Measurements from ENCODE around the gene SYT1.

SYT1 gene

DNA sequence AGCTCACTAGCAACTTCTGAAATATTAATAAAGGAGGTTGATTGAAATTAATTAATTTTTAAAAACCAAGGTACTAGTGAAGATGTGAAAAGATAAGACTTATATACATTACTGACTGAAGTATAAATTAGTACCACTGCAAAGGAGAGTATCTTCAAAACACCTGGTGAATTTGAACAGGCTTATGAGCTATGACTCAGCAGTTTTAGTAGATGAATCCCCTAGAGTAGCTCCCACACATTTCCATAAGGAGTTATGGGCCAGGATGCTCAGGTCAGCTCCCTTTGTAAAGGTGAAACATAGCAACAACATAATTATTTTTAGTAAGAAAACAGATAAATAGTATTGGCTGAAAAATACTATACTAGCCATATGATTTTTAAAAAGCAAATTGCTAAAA is 218.6 kb downstream of the SYT1 start:
- no peak for DNase-seq (ENCODE audit: extremely low spot score)
- POLR2A ChIA-PET: no interaction called here
- CTCF ChIA-PET: interaction anchor here (1.0 to 2.9 kb wide), 4 partner anchors 9 to 22 kb away, joined by 3 to 8 read pairs (median 5); no protein-coding TSS in a partner anchor
- TF ChIP-seq, protein P1, sequence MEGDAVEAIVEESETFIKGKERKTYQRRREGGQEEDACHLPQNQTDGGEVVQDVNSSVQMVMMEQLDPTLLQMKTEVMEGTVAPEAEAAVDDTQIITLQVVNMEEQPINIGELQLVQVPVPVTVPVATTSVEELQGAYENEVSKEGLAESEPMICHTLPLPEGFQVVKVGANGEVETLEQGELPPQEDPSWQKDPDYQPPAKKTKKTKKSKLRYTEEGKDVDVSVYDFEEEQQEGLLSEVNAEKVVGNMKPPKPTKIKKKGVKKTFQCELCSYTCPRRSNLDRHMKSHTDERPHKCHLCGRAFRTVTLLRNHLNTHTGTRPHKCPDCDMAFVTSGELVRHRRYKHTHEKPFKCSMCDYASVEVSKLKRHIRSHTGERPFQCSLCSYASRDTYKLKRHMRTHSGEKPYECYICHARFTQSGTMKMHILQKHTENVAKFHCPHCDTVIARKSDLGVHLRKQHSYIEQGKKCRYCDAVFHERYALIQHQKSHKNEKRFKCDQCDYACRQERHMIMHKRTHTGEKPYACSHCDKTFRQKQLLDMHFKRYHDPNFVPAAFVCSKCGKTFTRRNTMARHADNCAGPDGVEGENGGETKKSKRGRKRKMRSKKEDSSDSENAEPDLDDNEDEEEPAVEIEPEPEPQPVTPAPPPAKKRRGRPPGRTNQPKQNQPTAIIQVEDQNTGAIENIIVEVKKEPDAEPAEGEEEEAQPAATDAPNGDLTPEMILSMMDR (IDR thresholded peaks at IDR 0.05; ENCODE audit: control extremely low read depth, extremely low read depth, low read depth, missing control alignments): no peak

DNA sequence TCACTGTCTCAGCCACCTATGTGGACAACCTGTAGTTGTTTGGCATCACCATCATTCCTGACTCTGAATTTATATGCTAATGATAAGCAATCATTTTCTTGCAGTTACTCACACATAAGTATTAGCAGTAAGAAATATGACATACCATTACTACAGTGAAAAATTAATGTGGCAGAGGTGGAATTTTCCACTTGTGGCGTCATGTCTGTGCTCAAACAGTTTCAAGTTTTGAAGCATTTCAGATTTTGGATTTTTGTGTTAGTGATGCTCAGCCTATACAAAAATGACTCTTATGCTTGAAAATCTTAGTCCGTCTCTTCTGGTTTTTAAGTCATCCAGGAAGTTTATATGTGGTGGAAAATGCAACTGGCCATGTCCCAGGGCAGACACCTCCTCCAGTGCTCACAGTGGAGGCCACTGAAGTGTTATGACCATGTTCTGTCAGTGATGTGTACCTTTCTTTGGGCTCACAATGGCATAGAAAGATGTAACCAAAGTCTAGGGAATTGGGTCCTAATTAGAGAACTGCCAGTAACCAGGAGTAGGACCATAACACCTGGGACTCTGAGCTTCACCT is 220.6 kb downstream of the SYT1 start:
- TF ChIP-seq, protein P1 (IDR thresholded peaks at IDR 0.05; ENCODE audit: control extremely low read depth, extremely low read depth, low read depth, missing control alignments): no peak

DNA sequence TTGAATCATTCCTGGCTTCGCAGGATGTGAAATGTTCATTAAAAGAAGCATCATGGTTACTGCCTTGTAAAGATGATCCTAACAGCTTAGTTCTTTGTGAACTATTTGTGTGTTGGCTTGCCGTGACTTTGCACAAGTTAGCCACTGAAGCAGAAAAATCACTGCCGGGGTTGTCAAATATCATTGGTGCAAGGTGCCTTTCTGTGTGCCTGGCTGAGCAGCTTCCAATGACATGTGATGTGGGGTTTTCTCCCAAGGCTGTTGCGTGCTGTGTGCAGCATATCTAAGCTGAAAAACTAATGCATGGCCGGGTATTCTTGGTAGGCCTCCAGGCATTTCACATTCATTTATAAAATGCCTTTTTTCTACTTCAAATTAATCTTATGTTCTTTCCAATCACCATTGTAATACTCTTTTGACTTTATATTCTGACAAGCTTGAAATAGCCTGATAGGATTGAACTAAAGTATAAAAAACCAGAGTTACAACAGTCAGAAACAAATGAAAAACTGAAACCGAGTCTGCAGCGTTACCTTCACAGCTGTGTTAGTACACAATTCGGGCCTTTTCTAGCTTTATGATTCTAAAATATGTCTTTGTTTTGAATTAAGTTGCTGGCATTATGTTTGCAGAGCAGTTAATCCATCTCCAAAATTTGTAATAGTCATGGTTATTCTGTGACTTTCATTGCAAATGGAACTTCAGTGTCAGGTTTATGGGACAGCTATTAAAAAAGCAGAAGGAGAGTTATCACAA is 222.1 kb downstream of the SYT1 start:
- TF ChIP-seq, protein P1 (IDR thresholded peaks at IDR 0.05; ENCODE audit: control extremely low read depth, extremely low read depth, low read depth, missing control alignments): no peak
- POLR2A ChIA-PET: no interaction called here
- CTCF ChIA-PET: interaction anchor here (1.2 kb wide), 1 partner anchor 19 kb away, joined by 3 read pairs; no protein-coding TSS in a partner anchor
- DNase-seq (ENCODE audit: extremely low spot score): no peak

More for the DNA sequence above, 220.6 kb downstream of the SYT1 start:
- CTCF ChIA-PET: no interaction called here
- DNase-seq (ENCODE audit: extremely low spot score): no peak
- POLR2A ChIA-PET: no interaction called here

DNA sequence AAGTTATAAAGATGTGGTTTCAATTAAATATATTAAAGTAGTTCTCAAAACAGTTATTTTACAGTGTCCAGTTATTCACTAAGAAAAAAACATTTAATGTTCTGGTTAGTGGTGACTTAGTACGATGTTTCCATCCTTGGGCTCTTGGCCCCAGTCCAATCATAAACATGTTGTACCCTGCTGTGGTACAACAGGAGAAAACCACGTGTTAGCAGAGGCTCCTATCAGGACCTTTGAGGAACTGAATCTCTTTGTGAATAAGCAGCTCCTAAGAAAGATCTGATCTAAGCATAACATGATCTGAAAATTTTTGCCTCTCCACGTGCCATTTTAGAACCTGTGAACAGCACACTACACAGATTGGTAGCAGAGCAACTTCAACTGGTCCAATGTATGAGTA is 234.0 kb downstream of the SYT1 start:
- ChIA-PET POLR2A (no interaction called here), CTCF (no interaction called here)
- DNase-seq (ENCODE audit: extremely low spot score): no peak
- TF ChIP-seq, protein P1 (IDR thresholded peaks at IDR 0.05; ENCODE audit: control extremely low read depth, extremely low read depth, low read depth, missing control alignments): no peak

DNA sequence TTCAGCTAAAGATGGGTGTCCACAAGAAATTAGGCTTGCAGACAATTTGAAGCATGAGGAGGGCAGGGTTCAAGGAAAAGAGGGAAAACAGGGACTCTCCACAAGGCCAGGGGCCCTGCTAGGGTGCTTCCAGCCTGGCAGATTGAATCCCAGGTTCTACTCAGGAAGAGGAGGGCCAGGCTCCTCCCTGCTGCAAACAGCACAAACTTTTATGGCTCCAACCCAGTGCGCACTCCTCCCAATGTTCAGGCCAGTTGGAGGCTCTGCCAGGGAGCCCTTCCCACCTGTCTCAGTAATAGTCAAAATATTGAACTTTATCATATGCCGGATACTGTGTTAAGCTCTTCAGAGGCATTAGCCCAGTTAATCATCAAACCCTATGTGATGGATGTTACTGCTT is 244.4 kb downstream of the SYT1 start:
- CTCF ChIA-PET: no interaction called here
- no peak for DNase-seq (ENCODE audit: extremely low spot score)
- POLR2A ChIA-PET: no interaction called here
- TF ChIP-seq, protein P1 (IDR thresholded peaks at IDR 0.05; ENCODE audit: control extremely low read depth, extremely low read depth, low read depth, missing control alignments): no peak

DNA sequence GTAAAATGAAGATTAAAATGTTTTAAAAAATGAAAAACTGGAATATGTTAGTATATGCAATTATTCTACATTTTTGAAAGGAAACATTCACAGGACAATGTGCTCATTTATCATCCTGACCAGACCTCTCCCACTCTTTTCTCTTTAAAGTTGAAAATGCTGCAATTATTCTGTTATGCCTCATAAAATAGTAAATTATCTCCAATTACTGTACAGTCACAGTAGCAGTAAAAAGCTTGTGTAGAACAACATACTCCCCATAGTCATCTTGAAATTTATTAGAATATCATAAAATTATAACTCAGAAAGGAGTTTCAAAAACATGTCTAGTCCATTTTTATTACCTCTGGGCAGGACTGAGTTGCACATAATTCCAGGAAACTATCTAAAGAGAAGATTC is 250.3 kb downstream of the SYT1 start:
- TF ChIP-seq, protein P1 (IDR thresholded peaks at IDR 0.05; ENCODE audit: control extremely low read depth, extremely low read depth, low read depth, missing control alignments): no peak
- no peak for DNase-seq (ENCODE audit: extremely low spot score)
- ChIA-PET CTCF (no interaction called here), POLR2A (no interaction called here)
